Activated T-helper 1 cell treated with Interleukin-2 at 50 U/mL for 16 hours (primary cell): ENCODE measurements around the gene UCK2.

ENCODE experiments used
- DNase-seq: peaks from one replicate; pipeline ENCODE4 v3.0.0-alpha.2; 2020; ENCODE audit warnings: low read depth

UCK2 gene

GRCh38 chr1:165855010-165855838 lies 27.8 kb downstream of the UCK2 start:
- no peak for DNase-seq

GRCh38 chr1:165856021-165856420 lies 28.6 kb downstream of the UCK2 start:
- no peak for DNase-seq

GRCh38 chr1:165856606-165857005 lies 29.2 kb downstream of the UCK2 start:
- no peak for DNase-seq

- DNase-seq, result no peak
These were observed 29.8 kb downstream of the UCK2 start for GRCh38 chr1:165857046-165857801.

- DNase-seq, result no peak
These were observed 31.0 kb downstream of the UCK2 start for GRCh38 chr1:165858364-165858823.

GRCh38 chr1:165858967-165859845 lies 31.8 kb downstream of the UCK2 start:
- DNase-seq, result no peak

GRCh38 chr1:165860065-165860464 lies 32.7 kb downstream of the UCK2 start:
- no peak for DNase-seq

GRCh38 chr1:165861911-165862310 lies 34.5 kb downstream of the UCK2 start:
- DNase-seq, result no peak

- DNase-seq, result no peak
These were observed 35.0 kb downstream of the UCK2 start for GRCh38 chr1:165862448-165862847.

- no peak for DNase-seq
These were observed 35.9 kb downstream of the UCK2 start for GRCh38 chr1:165863346-165863745.

- no peak for DNase-seq
These were observed 38.4 kb downstream of the UCK2 start for GRCh38 chr1:165865633-165866340.

GRCh38 chr1:165869343-165869742 lies 41.9 kb downstream of the UCK2 start:
- no peak for DNase-seq

GRCh38 chr1:165871311-165872067 lies 44.1 kb downstream of the UCK2 start:
- peak; percentile 18 for DNase-seq

GRCh38 chr1:165873481-165873880 lies 46.1 kb downstream of the UCK2 start:
- DNase-seq, result no peak

- DNase-seq, result no peak
These were observed 47.2 kb downstream of the UCK2 start for GRCh38 chr1:165874643-165875042.

GRCh38 chr1:165875171-165875570 lies 47.8 kb downstream of the UCK2 start:
- no peak for DNase-seq

- DNase-seq, result no peak
These were observed 48.2 kb downstream of the UCK2 start for GRCh38 chr1:165875604-165876003.

GRCh38 chr1:165876121-165876520 lies 48.7 kb downstream of the UCK2 start:
- no peak for DNase-seq

GRCh38 chr1:165877411-165877810 lies 50.0 kb downstream of the UCK2 start:
- no peak for DNase-seq

- DNase-seq, result no peak
These were observed 50.6 kb downstream of the UCK2 start for GRCh38 chr1:165877940-165878556.
